ENCODE measurements around the gene IFIH1.

The IFIH1 gene

GRCh38 chr2:162308747-162309503, 9.6 kb downstream of the IFIH1 start:
- no peak for DNase-seq

- DNase-seq, result no peak
Observed at GRCh38 chr2:162305901-162306300, 12.6 kb downstream of the IFIH1 start.

- DNase-seq, result no peak
Observed at GRCh38 chr2:162301877-162302276, 16.6 kb downstream of the IFIH1 start.

- DNase-seq, result peak; percentile 59
Observed at GRCh38 chr2:162301151-162301804, 17.2 kb downstream of the IFIH1 start.

GRCh38 chr2:162300266-162300665, 18.2 kb downstream of the IFIH1 start:
- no peak for DNase-seq

- no peak for DNase-seq
Observed at GRCh38 chr2:162298669-162299335, 19.7 kb downstream of the IFIH1 start.

- peak; percentile 49 for DNase-seq
Observed at GRCh38 chr2:162297925-162298552, 20.4 kb downstream of the IFIH1 start.

- DNase-seq, result no peak
Observed at GRCh38 chr2:162295009-162295408, 23.5 kb downstream of the IFIH1 start.

GRCh38 chr2:162293122-162293786, 25.2 kb downstream of the IFIH1 start:
- no peak for DNase-seq

- DNase-seq, result no peak
Observed at GRCh38 chr2:162291748-162292147, 26.7 kb downstream of the IFIH1 start.

- no peak for DNase-seq
Observed at GRCh38 chr2:162282765-162283425, 35.6 kb downstream of the IFIH1 start.

GRCh38 chr2:162280654-162281053, 37.8 kb downstream of the IFIH1 start:
- DNase-seq, result no peak

- DNase-seq, result no peak
Observed at GRCh38 chr2:162277381-162277780, 41.1 kb downstream of the IFIH1 start.

GRCh38 chr2:162267996-162268395, 50.5 kb downstream of the IFIH1 start:
- DNase-seq, result no peak

GRCh38 chr2:162267496-162267895, 51.0 kb downstream of the IFIH1 start:
- DNase-seq, result no peak

- no peak for DNase-seq
Observed at GRCh38 chr2:162266460-162266760, 52.1 kb downstream of the IFIH1 start.

- no peak for DNase-seq
Observed at GRCh38 chr2:162265666-162266459, 52.6 kb downstream of the IFIH1 start.

GRCh38 chr2:162261032-162261945, 57.2 kb downstream of the IFIH1 start:
- no peak for DNase-seq

- no peak for DNase-seq
Observed at GRCh38 chr2:162258686-162259085, 59.8 kb downstream of the IFIH1 start.

GRCh38 chr2:162258169-162258568, 60.3 kb downstream of the IFIH1 start:
- DNase-seq, result no peak

- no peak for DNase-seq
Observed at GRCh38 chr2:162257425-162257824, 61.1 kb downstream of the IFIH1 start.

Measured in NCI-H146 (cell line).